ENCODE data around the gene ASH1L.

DNA sequence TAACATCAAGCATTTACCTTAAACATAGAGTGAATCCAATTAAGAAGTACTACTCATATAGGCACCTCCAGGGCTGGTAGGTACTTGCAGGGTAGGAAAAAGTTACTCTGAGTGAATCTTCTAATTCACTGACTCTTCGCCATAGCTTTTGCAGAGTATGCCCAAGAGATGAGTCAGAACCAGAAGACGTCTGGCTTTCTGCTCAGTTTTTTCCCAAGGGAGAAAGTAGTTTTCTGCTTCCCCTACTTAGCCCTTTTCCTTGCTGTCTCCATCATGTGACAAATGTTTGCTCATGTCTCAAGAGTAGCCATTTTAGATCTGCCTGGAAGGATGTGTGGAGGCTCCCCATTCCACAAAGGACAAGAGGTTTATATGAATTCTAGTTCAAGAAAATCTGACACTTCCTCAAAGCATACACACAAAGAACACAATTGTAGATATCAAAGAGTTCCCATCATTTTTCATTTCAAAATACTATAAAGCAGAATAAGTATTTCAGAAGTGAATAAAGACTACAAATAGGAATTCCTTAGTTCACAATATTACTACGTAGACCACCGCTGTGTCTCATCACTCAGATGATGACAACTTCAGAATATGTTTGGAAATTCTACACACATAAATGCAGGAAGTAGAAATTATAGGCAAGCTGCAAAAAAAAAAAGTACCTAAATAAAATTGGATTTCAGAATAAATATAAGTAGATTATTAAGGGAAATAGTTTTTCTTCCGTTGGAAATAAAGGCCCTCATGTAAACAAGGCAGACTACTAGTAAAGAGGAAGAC, 98.5 kb downstream of the ASH1L start:
- TF ChIP-seq, protein P1, sequence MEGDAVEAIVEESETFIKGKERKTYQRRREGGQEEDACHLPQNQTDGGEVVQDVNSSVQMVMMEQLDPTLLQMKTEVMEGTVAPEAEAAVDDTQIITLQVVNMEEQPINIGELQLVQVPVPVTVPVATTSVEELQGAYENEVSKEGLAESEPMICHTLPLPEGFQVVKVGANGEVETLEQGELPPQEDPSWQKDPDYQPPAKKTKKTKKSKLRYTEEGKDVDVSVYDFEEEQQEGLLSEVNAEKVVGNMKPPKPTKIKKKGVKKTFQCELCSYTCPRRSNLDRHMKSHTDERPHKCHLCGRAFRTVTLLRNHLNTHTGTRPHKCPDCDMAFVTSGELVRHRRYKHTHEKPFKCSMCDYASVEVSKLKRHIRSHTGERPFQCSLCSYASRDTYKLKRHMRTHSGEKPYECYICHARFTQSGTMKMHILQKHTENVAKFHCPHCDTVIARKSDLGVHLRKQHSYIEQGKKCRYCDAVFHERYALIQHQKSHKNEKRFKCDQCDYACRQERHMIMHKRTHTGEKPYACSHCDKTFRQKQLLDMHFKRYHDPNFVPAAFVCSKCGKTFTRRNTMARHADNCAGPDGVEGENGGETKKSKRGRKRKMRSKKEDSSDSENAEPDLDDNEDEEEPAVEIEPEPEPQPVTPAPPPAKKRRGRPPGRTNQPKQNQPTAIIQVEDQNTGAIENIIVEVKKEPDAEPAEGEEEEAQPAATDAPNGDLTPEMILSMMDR (IDR thresholded peaks at IDR 0.05 in 4 of 5, conservative IDR thresholded peaks at IDR 0.05 in 1 of 5), result no peak
- TF ChIP-seq POLR2A (IDR thresholded peaks at IDR 0.05), result no peak
